K562 (cell line): Measurements from ENCODE around the gene CNGA3. TPM values are rescaled to one million over a fixed set of nuclear protein-coding genes. Genes with fewer than 3 reads are reported as not detected.
A peak's percentile ranks its signal among the peaks of the same experiment; 100 is the strongest.

Experiments
- ATAC-seq: fragments of 200-7000 bp; cut with Tn5 transposase; 3 replicates; pipeline ENCODE4 v1.9.1; 2020; ENCODE audit warnings: moderate library complexity
- BruUV-seq: library from RNA; stranded (reverse); fragments of 400-500 nt; replicated peaks from 2 replicates; lab custom pipeline; 2021; lab: Mats Ljungman, UMichigan
- CTCF ChIA-PET: fragments of 300-600 bp; formaldehyde crosslinking; extraction: SDS; loops from one replicate; lab custom pipeline; 2021; ENCODE audit warnings: low intra/inter-chr PET ratio; lab: Yijun Ruan, JAX
- POLR2A ChIA-PET: fragments of 300-600, 350-650 bp; sonication (Branson Sonifier 250); formaldehyde crosslinking; extraction: SDS; loops from one replicate; lab custom pipeline; 2021; ENCODE audit warnings: antibody characterized with exemption, inconsistent platforms; lab: Yijun Ruan, JAX
- DNase-seq, 4 experiments: peaks; one replicate each; pipeline versions ENCODE4 v3.0.0 to v3.0.0-alpha.2; 2011 to 2018; ENCODE audit warnings: low spot score in 3 of 4, mixed read lengths in 3 of 4; ENCODE audit errors: extremely low read depth in 1 of 4
- FAIRE-seq: peaks from 2 replicates; lab custom pipeline; 2011; peaks lifted over from hg19 to GRCh38; lab: Jason Lieb, UNC
- H2AFZ ChIP-seq: 2 replicates; pipeline ENCODE4 v1.6.0; 2011; ENCODE audit warnings: low read depth, low read length, control low read depth, inconsistent platforms
- H3K27ac ChIP-seq: fragments of 200-600 bp; 3 replicates; pipeline ENCODE4 v1.8.0; 2011; ENCODE audit warnings: low read depth, mild to moderate bottlenecking, control low read depth, inconsistent platforms, low read length, moderate library complexity, mixed read lengths; ENCODE audit errors: extremely low read depth
- H3K27me3 ChIP-seq, 2 experiments: fragments of 300-600 bp in 1 of 2; 2 replicates in 1 of 2; 3 replicates in 1 of 2; pipeline versions ENCODE4 v1.6.0 to v1.8.0; 2011; ENCODE audit warnings: inconsistent platforms in 2 of 2, low read length in 2 of 2, mild to moderate bottlenecking in 1 of 2, mixed read lengths in 1 of 2, moderate library complexity in 1 of 2; ENCODE audit not compliant: control insufficient read depth in 2 of 2, insufficient read depth in 2 of 2
- H3K36me3 ChIP-seq: fragments of 300-600 bp; 3 replicates; pipeline ENCODE4 v1.8.0; 2011; ENCODE audit warnings: mild to moderate bottlenecking, low read length, inconsistent platforms; ENCODE audit not compliant: control insufficient read depth, insufficient read depth
- H3K4me1 ChIP-seq, 2 experiments: fragments of 200-600 bp in 1 of 2; replicated peaks in 1 of 2; 2 replicates in 1 of 2; 3 replicates in 1 of 2; pipeline versions ENCODE4 v1.5.1 to v1.8.0; 2011; ENCODE audit warnings: inconsistent platforms in 2 of 2, low read length in 2 of 2, mild to moderate bottlenecking in 1 of 2, mixed read lengths in 1 of 2, moderate library complexity in 1 of 2; ENCODE audit not compliant: control insufficient read depth in 2 of 2, insufficient read depth in 2 of 2
- H3K4me2 ChIP-seq: 2 replicates; pipeline ENCODE4 v1.6.1; 2011; ENCODE audit warnings: low read length, control low read depth, inconsistent platforms, mixed read lengths; ENCODE audit not compliant: insufficient read depth
- H3K4me3 ChIP-seq: fragments of 200-600 bp; sonication (generic), shearing (Covaris generic); 2 replicates; pipeline ENCODE4 v1.5.1; 2016; ENCODE audit warnings: control low read depth, inconsistent platforms
- H3K79me2 ChIP-seq: fragments of 200-600 bp; 3 replicates; pipeline ENCODE4 v1.8.0; 2011; ENCODE audit warnings: low read length, inconsistent platforms; ENCODE audit not compliant: control insufficient read depth, insufficient read depth
- H3K9ac ChIP-seq, 2 experiments: 2 replicates each; pipeline versions ENCODE4 v1.6.0 to v1.6.1; 2011; ENCODE audit warnings: low read depth in 2 of 2, low read length in 2 of 2, control low read depth in 1 of 2, inconsistent platforms in 1 of 2, mild to moderate bottlenecking in 1 of 2, mixed read lengths in 1 of 2; ENCODE audit not compliant: insufficient read depth in 1 of 2
- H3K9me1 ChIP-seq: one replicate; pipeline ENCODE4 v1.6.0; 2011; ENCODE audit warnings: inconsistent platforms, mild to moderate bottlenecking, low read length, moderate library complexity; ENCODE audit not compliant: control insufficient read depth, insufficient read depth
- H3K9me3 ChIP-seq: replicated peaks from 2 replicates; pipeline ENCODE4 v1.5.1; 2011; ENCODE audit warnings: low read depth, low read length, inconsistent platforms; ENCODE audit not compliant: control insufficient read depth, insufficient read depth
- H4K20me1 ChIP-seq: replicated peaks from 2 replicates; pipeline ENCODE4 v1.6.1; 2011; ENCODE audit warnings: low read length, inconsistent platforms, mixed read lengths; ENCODE audit not compliant: control insufficient read depth, insufficient read depth
- CCNT2 ChIP-seq: IDR thresholded peaks from 2 replicates; pipeline ENCODE4 v1.6.1; 2011; ENCODE audit warnings: borderline replicate concordance, low read depth, mild to moderate bottlenecking, moderate library complexity, mixed read lengths, low read length; ENCODE audit not compliant: insufficient read length; ENCODE audit errors: extremely low read depth
- DNMT1 ChIP-seq: fragments of 450-650 bp; IDR thresholded peaks from 2 replicates; pipeline ENCODE4 v1.6.1; 2016; ENCODE audit warnings: antibody characterized with exemption, mild to moderate bottlenecking
- FOXM1 ChIP-seq, 2 experiments: fragments of 450-650 bp in 1 of 2; sonication (generic) in 1 of 2; formaldehyde crosslinking in 1 of 2; IDR thresholded peaks; 2 replicates each; pipeline versions ENCODE4 v1.6.1 to v1.9.0; 2017 to 2022; ENCODE audit warnings: low read depth in 2 of 2, mild to moderate bottlenecking in 2 of 2, missing genetic modification reagents in 1 of 2, moderate library complexity in 1 of 2
- MYNN ChIP-seq, 2 experiments: sonication (generic); formaldehyde crosslinking in 1 of 2; IDR thresholded peaks; 2 replicates each; pipeline versions ENCODE4 v1.5.0 to v1.6.1; 2016 to 2020; ENCODE audit warnings: antibody characterized with exemption in 1 of 2, missing genetic modification reagents in 1 of 2
- RAD51 ChIP-seq: fragments of 450-650 bp; IDR thresholded peaks from 2 replicates; pipeline ENCODE4 v1.7.1; 2016; ENCODE audit warnings: low read depth, mild to moderate bottlenecking, borderline replicate concordance
- SAFB ChIP-seq: fragments of 200-400 bp; formaldehyde crosslinking; IDR thresholded peaks from 2 replicates; pipeline ENCODE4 v1.6.1; 2017; ENCODE audit warnings: low read depth, low read length, borderline replicate concordance
- TRIM25 ChIP-seq: fragments of 450-650 bp; IDR thresholded peaks from 2 replicates; pipeline ENCODE4 v1.7.0; 2016; ENCODE audit warnings: borderline replicate concordance
- ZBTB7A ChIP-seq: IDR thresholded peaks from 2 replicates; pipeline ENCODE4 v1.6.1; 2011; ENCODE audit warnings: low read depth, mild to moderate bottlenecking, low read length, moderate library complexity, borderline replicate concordance; ENCODE audit not compliant: control insufficient read depth
- ZNF282 ChIP-seq: sonication (generic); formaldehyde crosslinking; IDR thresholded peaks from 2 replicates; pipeline ENCODE4 v1.8.1; 2023; ENCODE audit warnings: missing genetic modification reagents
- ZNF445 ChIP-seq: fragments of 250-450 bp; sonication (Bioruptor Pico); IDR thresholded peaks from 2 replicates; pipeline ENCODE4 v1.4.0; 2020; ENCODE audit warnings: low read depth, mild to moderate bottlenecking, moderate library complexity
- WGBS: fragments of 100-300 bp; shearing (Covaris generic); methylation state at CpG from one replicate; pipeline ENCODE4 v1.1.6; 2016; ENCODE audit warnings: low coverage, mixed read lengths; ENCODE audit not compliant: insufficient coverage; ENCODE audit errors: missing lambda C conversion rate; 5-methylcytosine and 5-hydroxymethylcytosine counted together
- in situ Hi-C: fragments of 300-500 bp; cut with MboI; formaldehyde crosslinking; loops from 4 replicates; pipeline ENCODE4 v1.15.0; 2018; ENCODE audit warnings: inconsistent platforms, mixed read lengths
- intact Hi-C: fragments of 100-400 bp; cut with micrococcal nuclease; formaldehyde crosslinking; loops from 2 replicates; pipeline ENCODE4 v1.14.2; 2022
- polyA plus RNA-seq, 8 experiments: library from polyadenylated mRNA; depleted of rRNA in 4 of 8; stranded (reverse) in 5 of 8; unstranded in 3 of 8; fragments of >200 nt; fragmentation: Nextera tagmentation in 2 of 8; fragmentation: Illumina TruSeq in 1 of 8; extraction: Ambion mirVana in 2 of 8; extraction: Trizol in 1 of 8; gene quantifications; 2 replicates each; pipeline versions ENCODE4 v1.2.1 to v1.2.3, GENCODE V29; 2011 to 2014; ENCODE audit warnings: inconsistent platforms in 1 of 8, missing spikeins in 1 of 8
- total RNA-seq, 7 experiments: library from RNA; depleted of rRNA in 6 of 7; stranded (reverse); fragments of >200 nt in 6 of 7; fragmentation: Illumina TruSeq in 2 of 7; extraction: Trizol in 2 of 7; gene quantifications; 2 replicates each; pipeline versions ENCODE4 v1.2.1 to v1.2.3, GENCODE V29; 2011 to 2021; ENCODE audit warnings: low replicate concordance in 1 of 7
- TF ChIP-seq, protein P1 (sequence below): sonication (generic); formaldehyde crosslinking; IDR thresholded peaks from 2 replicates; pipeline ENCODE4 v1.9.0; 2022; ENCODE audit warnings: mild to moderate bottlenecking, missing genetic modification reagents
- TF ChIP-seq, protein P2 (sequence below): fragments of 250-450 bp; sonication (Bioruptor Pico); IDR thresholded peaks from 2 replicates; pipeline ENCODE4 v1.4.0; 2020; ENCODE audit warnings: borderline replicate concordance
- TF ChIP-seq, protein P3 (sequence below): fragments of 450-650 bp; IDR thresholded peaks from 2 replicates; pipeline ENCODE4 v1.6.1; 2017; ENCODE audit warnings: antibody characterized with exemption, mild to moderate bottlenecking

CNGA3 gene
- total and polyA plus RNA-seq, 9 of the 15 experiments (the other 6 are each of a cell fraction or from before 2014, with no cell fraction given), result not detected

DNA sequence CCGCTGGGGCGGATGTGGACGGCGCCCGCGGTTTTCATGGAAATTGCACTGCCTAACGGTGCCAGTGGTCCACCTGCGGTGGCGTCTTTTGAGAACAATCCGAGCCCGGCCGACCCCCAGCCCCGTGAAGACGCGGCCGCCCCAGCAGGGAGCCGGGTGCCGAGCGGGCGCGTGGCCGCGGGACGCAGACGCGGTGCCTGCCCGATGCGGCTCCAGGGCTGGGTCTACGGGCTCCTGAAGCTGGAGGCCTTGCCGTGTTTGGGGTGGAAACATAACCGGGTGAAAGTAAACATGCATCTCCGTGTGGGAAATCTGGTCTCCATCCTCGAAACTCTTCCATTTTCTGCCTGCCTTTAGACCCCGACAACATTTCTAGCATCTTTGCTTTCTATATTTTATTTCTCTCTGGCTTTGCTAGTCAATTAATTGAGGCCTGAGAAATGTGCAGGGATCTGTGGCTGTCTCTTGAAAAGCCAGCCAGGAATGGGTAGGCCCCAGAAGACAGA is 99.0 kb downstream of the CNGA3 start:
- Histone ChIP-seq H3K4me3 (peak overlapping the region; percentile 66), H3K9me1 (no peaks in the 10 kb centered on the region), H3K79me2 (peaks cover 36% of the 10 kb centered on the region), H4K20me1 (peaks cover 12% of the 10 kb centered on the region), H3K36me3 (no peaks in the 10 kb centered on the region), H3K4me2 (peak overlapping the region; percentile 84), H3K9me3 (no peaks in the 10 kb centered on the region), H3K9ac (peak overlapping the region; percentile 49 to 94), H3K4me1 (peaks cover 16 to 27% of the 10 kb centered on the region in 2 experiments; a peak in 4 of 5 replicates), H3K27ac (peak overlapping the region; percentile 57; the same call in 1 of the 3 replicates), H3K27me3 (no peaks in the 10 kb centered on the region), H2AFZ (peak overlapping the region; percentile 91)
- ChIA-PET CTCF (no interaction called here), POLR2A (interaction anchor here (0.6 kb wide), 1 partner anchor 214 kb away, joined by 3 read pairs; no protein-coding TSS in a partner anchor)
- 2% methylated on average over 18 of the region's 34 CpGs for WGBS
- intact Hi-C loops, result loop anchor here (5.0 kb wide), 1 partner anchor 62 kb away; no protein-coding TSS in a partner anchor
- DNase-seq (no peak), FAIRE-seq (no peak), ATAC-seq (peak; percentile 60)
- in situ Hi-C loops, result no loop called here
- BruUV-seq, result no TSS peak
- no peak for TF ChIP-seq SAFB
- TF ChIP-seq RAD51, result no peak
- TF ChIP-seq, protein P1, sequence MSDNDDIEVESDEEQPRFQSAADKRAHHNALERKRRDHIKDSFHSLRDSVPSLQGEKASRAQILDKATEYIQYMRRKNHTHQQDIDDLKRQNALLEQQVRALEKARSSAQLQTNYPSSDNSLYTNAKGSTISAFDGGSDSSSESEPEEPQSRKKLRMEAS (CRISPR knock-in tag), result no peak
- TF ChIP-seq, protein P2, sequence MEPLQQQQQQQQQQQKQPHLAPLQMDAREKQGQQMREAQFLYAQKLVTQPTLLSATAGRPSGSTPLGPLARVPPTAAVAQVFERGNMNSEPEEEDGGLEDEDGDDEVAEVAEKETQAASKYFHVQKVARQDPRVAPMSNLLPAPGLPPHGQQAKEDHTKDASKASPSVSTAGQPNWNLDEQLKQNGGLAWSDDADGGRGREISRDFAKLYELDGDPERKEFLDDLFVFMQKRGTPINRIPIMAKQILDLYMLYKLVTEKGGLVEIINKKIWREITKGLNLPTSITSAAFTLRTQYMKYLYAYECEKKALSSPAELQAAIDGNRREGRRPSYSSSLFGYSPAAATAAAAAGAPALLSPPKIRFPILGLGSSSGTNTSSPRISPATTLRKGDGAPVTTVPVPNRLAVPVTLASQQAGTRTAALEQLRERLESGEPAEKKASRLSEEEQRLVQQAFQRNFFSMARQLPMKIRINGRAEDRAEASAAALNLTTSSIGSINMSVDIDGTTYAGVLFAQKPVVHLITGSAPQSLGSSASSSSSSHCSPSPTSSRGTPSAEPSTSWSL (CRISPR knock-in tag), result no peak
- 0 out of 2 replicates have a peak, but pooled peaks have one; percentile 15 for TF ChIP-seq ZNF282 (CRISPR knock-in tag)
- TF ChIP-seq CCNT2, result peak; percentile 11
- TF ChIP-seq MYNN (IDR thresholded peaks at IDR 0.05), result no peak
- TF ChIP-seq MYNN (CRISPR knock-in tag; IDR thresholded peaks at IDR 0.05), result no peak
- TF ChIP-seq TRIM25, result no peak
- TF ChIP-seq ZBTB7A, result peak; percentile 0; the same call in 1 of the 2 replicates
- TF ChIP-seq DNMT1, result no peak
- TF ChIP-seq, protein P3, sequence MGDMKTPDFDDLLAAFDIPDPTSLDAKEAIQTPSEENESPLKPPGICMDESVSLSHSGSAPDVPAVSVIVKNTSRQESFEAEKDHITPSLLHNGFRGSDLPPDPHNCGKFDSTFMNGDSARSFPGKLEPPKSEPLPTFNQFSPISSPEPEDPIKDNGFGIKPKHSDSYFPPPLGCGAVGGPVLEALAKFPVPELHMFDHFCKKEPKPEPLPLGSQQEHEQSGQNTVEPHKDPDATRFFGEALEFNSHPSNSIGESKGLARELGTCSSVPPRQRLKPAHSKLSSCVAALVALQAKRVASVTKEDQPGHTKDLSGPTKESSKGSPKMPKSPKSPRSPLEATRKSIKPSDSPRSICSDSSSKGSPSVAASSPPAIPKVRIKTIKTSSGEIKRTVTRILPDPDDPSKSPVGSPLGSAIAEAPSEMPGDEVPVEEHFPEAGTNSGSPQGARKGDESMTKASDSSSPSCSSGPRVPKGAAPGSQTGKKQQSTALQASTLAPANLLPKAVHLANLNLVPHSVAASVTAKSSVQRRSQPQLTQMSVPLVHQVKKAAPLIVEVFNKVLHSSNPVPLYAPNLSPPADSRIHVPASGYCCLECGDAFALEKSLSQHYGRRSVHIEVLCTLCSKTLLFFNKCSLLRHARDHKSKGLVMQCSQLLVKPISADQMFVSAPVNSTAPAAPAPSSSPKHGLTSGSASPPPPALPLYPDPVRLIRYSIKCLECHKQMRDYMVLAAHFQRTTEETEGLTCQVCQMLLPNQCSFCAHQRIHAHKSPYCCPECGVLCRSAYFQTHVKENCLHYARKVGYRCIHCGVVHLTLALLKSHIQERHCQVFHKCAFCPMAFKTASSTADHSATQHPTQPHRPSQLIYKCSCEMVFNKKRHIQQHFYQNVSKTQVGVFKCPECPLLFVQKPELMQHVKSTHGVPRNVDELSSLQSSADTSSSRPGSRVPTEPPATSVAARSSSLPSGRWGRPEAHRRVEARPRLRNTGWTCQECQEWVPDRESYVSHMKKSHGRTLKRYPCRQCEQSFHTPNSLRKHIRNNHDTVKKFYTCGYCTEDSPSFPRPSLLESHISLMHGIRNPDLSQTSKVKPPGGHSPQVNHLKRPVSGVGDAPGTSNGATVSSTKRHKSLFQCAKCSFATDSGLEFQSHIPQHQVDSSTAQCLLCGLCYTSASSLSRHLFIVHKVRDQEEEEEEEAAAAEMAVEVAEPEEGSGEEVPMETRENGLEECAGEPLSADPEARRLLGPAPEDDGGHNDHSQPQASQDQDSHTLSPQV, result no peak
- no peak for TF ChIP-seq FOXM1 (IDR thresholded peaks at IDR 0.05; ENCODE audit: low read depth)
- no peak for TF ChIP-seq FOXM1 (CRISPR knock-in tag; IDR thresholded peaks at IDR 0.05; ENCODE audit: low read depth)
- no peak for TF ChIP-seq ZNF445
